Measurements from ENCODE around the gene COL27A1. TPM values are rescaled to one million over a fixed set of nuclear protein-coding genes. Genes with fewer than 3 reads are reported as not detected.
A peak's percentile ranks its signal among the peaks of the same experiment; 100 is the strongest.

COL27A1 gene
- total RNA-seq, 1 experiment from 2014 or later: 37.0 TPM

DNA sequence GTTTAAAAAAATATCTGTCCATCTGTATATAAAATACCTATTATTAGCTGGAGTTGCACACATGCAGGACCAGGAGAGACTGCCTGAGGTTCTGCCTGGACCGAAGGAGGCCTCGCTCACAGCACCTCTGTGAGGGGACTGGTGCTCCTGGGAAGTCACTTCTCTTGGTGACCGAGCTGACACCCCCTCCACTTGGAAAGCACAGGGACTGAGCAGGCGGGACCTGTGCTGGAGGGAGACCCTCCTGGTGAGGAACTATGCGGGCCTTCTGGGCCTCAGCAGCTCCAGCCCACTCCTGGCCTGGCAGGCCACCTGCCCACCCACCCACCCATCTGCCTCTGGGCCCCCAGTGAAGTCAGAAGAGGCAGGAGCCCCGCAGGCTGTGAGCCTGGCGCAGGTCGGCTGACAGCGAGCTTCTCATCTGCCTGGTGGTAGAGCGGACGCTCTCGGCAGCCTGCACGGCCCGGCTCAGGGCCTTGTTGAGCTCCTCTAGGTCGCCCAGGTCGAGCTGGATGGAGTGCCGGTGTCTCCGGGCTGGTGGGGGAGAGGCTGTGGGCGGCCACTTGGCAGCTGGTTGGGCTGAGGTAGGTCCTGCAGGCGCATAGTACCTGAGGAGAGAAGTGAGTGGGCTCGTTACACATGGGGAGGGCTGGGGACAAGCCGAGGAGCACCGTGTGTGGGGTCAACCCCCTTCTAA lies 181.5 kb downstream of the COL27A1 start:
- Histone ChIP-seq H3K27ac (ENCODE audit: low read depth, low read length, poor library complexity, severe bottlenecking) (no peak overlapping the region), H3K27me3 (replicated peaks; ENCODE audit: insufficient read depth, low read depth, low read length, poor library complexity) (no peaks in the 10 kb centered on the region), H3K4me1 (ENCODE audit: insufficient read depth, low read length, poor library complexity, severe bottlenecking) (no peaks in the 10 kb centered on the region), H3K36me3 (ENCODE audit: insufficient read depth, low read length, poor library complexity, severe bottlenecking) (peaks cover 20% of the 10 kb centered on the region), H3K4me3 (ENCODE audit: low read depth, low read length, poor library complexity, severe bottlenecking) (no peak overlapping the region), H3K9me3 (ENCODE audit: low read depth, low read length, poor library complexity, severe bottlenecking) (no peaks in the 10 kb centered on the region)
- ChIA-PET CTCF (no interaction called here), POLR2A (ENCODE audit: low non-redundant PET) (no interaction called here)
- BruUV-seq (replicated peaks): no TSS peak
- intact Hi-C loops (cut with micrococcal nuclease; ENCODE audit: unreplicated experiment): no loop called here
- no peak for DNase-seq (ENCODE audit: low spot score)
- TF ChIP-seq CTCF (conservative IDR thresholded peaks at IDR 0.05; ENCODE audit: low read depth, low read length) (no peak), EZH2 (IDR thresholded peaks at IDR 0.05; ENCODE audit: borderline replicate concordance, low read depth, low read length, poor library complexity, severe bottlenecking) (no peak)

- Histone ChIP-seq H3K9me3 (ENCODE audit: low read depth, low read length, poor library complexity, severe bottlenecking) (no peaks in the 10 kb centered on the region), H3K27me3 (replicated peaks; ENCODE audit: insufficient read depth, low read depth, low read length, poor library complexity) (no peaks in the 10 kb centered on the region), H3K4me1 (ENCODE audit: insufficient read depth, low read length, poor library complexity, severe bottlenecking) (no peaks in the 10 kb centered on the region), H3K36me3 (ENCODE audit: insufficient read depth, low read length, poor library complexity, severe bottlenecking) (peaks cover 29% of the 10 kb centered on the region), H3K27ac (ENCODE audit: low read depth, low read length, poor library complexity, severe bottlenecking) (no peak overlapping the region), H3K4me3 (ENCODE audit: low read depth, low read length, poor library complexity, severe bottlenecking) (no peak overlapping the region)
- intact Hi-C loops (cut with micrococcal nuclease; ENCODE audit: unreplicated experiment): no loop called here
- DNase-seq (ENCODE audit: low spot score): no peak
- ChIA-PET POLR2A (ENCODE audit: low non-redundant PET) (interaction anchor here (0.6 kb wide), 1 partner anchor 909 kb away, joined by 3 read pairs; no protein-coding TSS in a partner anchor), CTCF (no interaction called here)
- TF ChIP-seq CTCF (conservative IDR thresholded peaks at IDR 0.05; ENCODE audit: low read depth, low read length): no peak
- TF ChIP-seq EZH2 (IDR thresholded peaks at IDR 0.05; ENCODE audit: borderline replicate concordance, low read depth, low read length, poor library complexity, severe bottlenecking): no peak
- no TSS peak for BruUV-seq (replicated peaks)
Measured at GRCh38 chr9:114338187-114338586, 182.8 kb downstream of the COL27A1 start.

DNA sequence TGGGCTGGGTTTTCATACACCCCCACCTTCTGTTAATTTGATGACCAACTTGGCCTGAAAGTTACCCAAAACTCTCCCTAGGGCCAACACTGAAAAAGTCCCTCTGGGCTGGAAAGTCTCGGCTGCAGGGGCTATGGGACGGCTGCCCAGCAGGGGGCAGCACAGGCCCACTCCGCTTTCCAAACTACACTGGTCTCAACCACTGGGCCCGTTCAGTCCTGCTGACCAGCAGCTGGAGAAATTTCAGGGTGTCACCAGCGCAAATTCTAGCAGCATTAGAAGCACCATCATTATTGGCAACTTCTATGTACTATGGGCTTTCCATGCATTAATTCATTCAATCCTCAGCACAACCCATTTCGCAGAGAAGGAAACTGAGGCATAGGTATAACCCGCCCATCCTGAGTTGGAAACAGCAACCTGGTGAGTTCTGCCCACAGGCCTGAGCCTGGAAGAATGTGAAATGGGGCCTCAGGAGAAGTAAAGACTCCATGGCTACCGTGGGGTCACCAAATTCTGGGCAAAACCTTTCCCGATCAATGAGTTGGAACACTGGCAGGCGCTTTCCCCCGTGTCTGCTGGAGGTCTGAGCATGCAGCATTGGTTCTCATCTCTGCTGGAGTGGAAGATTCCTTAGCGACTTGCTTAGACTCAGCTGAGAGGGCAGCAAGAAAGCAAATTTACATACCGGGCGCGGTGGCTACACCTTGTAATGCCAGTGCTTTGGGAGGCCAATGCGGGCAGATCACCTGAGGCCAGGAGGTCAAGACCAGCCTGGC lies 184.0 kb downstream of the COL27A1 start:
- H3K9me3 ChIP-seq (ENCODE audit: low read depth, low read length, poor library complexity, severe bottlenecking): no peaks in the 10 kb centered on the region
- H3K27me3 ChIP-seq (replicated peaks; ENCODE audit: insufficient read depth, low read depth, low read length, poor library complexity): no peaks in the 10 kb centered on the region
- H3K36me3 ChIP-seq (ENCODE audit: insufficient read depth, low read length, poor library complexity, severe bottlenecking): peaks cover 39% of the 10 kb centered on the region
- peak; percentile 57 for DNase-seq (ENCODE audit: low spot score)
- intact Hi-C loops (cut with micrococcal nuclease; ENCODE audit: unreplicated experiment): loop anchor here (1.0 kb wide), 1 partner anchor 314 kb away; no protein-coding TSS in a partner anchor
- TF ChIP-seq EZH2 (IDR thresholded peaks at IDR 0.05; ENCODE audit: borderline replicate concordance, low read depth, low read length, poor library complexity, severe bottlenecking) (no peak), CTCF (conservative IDR thresholded peaks at IDR 0.05; ENCODE audit: low read depth, low read length) (peak; percentile 88)
- H3K4me3 ChIP-seq (ENCODE audit: low read depth, low read length, poor library complexity, severe bottlenecking): no peak overlapping the region
- BruUV-seq (replicated peaks): no TSS peak
- CTCF ChIA-PET: interaction anchor here (1.5 kb wide), 1 partner anchor 314 kb away, joined by 5 read pairs; no protein-coding TSS in a partner anchor
- H3K27ac ChIP-seq (ENCODE audit: low read depth, low read length, poor library complexity, severe bottlenecking): no peak overlapping the region
- POLR2A ChIA-PET (ENCODE audit: low non-redundant PET): no interaction called here
- no peaks in the 10 kb centered on the region for H3K4me1 ChIP-seq (ENCODE audit: insufficient read depth, low read length, poor library complexity, severe bottlenecking)

All from A673 (cell line).